Tibial nerve (tissue), 4 donors: ENCODE results near the gene NGRN.

Experiments
- EP300 ChIP-seq, 2 donors: sonication (generic); formaldehyde crosslinking; IDR thresholded peaks; one replicate each; pipeline ENCODE4 v1.6.1; 2017; ENCODE audit warnings: antibody characterized with exemption in 2 of 2, mild to moderate bottlenecking in 1 of 2
- POLR2A ChIP-seq, 2 donors: fragments of 450-650 bp; IDR thresholded peaks; one replicate each; pipeline ENCODE4 v1.6.1; 2017; ENCODE audit warnings: antibody characterized with exemption in 2 of 2, mild to moderate bottlenecking in 2 of 2, moderate library complexity in 2 of 2
- TF ChIP-seq, protein P1 (sequence below), 5 experiments: fragments of 200-600 bp in 3 of 5; fragments of 450-650 bp in 2 of 5; sonication (generic) in 3 of 5; IDR thresholded peaks; one replicate each; pipeline ENCODE4 v1.5.1; 2016 to 2019; ENCODE audit warnings: antibody characterized with exemption in 5 of 5, mild to moderate bottlenecking in 3 of 5, moderate library complexity in 2 of 5

DNA sequence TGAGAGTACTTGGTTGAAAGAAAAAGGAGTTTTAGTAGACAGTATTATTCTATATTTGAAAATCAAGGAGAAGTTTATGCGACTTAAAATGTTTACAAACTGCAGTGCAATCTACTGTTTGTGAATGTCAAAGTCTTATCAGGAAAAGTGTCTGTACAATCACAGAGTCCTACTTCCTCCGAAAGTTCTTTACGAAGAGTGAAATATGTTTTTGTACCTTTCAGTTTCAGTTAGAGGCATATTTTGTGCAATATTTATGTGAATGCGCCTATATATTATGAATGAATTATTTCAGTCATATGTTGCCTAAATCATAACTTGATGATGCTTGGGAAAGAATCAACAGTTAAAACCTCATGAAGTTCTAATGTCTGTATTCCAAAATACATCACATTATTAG lies 31.5 kb downstream of the NGRN start:
- TF ChIP-seq, protein P1, sequence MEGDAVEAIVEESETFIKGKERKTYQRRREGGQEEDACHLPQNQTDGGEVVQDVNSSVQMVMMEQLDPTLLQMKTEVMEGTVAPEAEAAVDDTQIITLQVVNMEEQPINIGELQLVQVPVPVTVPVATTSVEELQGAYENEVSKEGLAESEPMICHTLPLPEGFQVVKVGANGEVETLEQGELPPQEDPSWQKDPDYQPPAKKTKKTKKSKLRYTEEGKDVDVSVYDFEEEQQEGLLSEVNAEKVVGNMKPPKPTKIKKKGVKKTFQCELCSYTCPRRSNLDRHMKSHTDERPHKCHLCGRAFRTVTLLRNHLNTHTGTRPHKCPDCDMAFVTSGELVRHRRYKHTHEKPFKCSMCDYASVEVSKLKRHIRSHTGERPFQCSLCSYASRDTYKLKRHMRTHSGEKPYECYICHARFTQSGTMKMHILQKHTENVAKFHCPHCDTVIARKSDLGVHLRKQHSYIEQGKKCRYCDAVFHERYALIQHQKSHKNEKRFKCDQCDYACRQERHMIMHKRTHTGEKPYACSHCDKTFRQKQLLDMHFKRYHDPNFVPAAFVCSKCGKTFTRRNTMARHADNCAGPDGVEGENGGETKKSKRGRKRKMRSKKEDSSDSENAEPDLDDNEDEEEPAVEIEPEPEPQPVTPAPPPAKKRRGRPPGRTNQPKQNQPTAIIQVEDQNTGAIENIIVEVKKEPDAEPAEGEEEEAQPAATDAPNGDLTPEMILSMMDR (IDR thresholded peaks at IDR 0.05): no peak
- TF ChIP-seq EP300 (IDR thresholded peaks at IDR 0.05) (no peak), POLR2A (IDR thresholded peaks at IDR 0.05) (no peak)
